ENCODE data around the gene HOXA1. TPM values are rescaled to one million over a fixed set of nuclear protein-coding genes. Genes with fewer than 3 reads are reported as not detected.

The HOXA1 gene
- total and polyA plus RNA-seq, 2 experiments from 2014 or later = 0.07 to 0.42 TPM

DNA sequence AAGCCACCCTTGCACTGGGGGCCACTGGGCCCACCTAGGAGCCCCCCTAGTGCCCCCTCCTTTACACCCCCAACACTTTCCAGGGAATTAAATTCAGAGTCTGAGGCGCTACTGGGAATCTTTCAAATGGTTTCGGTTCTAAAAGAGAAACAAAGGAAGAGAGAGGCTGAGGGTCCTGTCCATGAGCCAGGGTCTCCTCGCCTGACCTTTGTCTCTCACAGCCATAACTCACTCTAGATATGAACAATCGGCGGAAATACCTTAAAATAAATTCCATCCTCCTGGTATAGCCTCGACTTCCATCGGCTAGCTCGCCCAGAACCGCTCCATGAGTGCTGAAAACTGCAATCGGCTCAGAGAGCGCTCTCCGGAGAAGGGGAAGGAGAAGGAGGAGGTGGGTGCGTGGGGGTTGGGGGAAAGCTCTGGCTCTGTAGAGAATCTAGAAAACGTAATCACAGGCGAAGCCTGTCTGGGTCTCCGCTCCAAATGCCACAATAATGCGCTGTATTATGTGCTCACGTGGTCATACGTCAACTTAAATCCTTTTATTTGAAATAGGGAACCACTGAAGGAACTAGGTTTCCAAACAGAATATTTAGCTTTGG is 22.2 kb upstream of the HOXA1 start:
- TF ChIP-seq, protein P1, sequence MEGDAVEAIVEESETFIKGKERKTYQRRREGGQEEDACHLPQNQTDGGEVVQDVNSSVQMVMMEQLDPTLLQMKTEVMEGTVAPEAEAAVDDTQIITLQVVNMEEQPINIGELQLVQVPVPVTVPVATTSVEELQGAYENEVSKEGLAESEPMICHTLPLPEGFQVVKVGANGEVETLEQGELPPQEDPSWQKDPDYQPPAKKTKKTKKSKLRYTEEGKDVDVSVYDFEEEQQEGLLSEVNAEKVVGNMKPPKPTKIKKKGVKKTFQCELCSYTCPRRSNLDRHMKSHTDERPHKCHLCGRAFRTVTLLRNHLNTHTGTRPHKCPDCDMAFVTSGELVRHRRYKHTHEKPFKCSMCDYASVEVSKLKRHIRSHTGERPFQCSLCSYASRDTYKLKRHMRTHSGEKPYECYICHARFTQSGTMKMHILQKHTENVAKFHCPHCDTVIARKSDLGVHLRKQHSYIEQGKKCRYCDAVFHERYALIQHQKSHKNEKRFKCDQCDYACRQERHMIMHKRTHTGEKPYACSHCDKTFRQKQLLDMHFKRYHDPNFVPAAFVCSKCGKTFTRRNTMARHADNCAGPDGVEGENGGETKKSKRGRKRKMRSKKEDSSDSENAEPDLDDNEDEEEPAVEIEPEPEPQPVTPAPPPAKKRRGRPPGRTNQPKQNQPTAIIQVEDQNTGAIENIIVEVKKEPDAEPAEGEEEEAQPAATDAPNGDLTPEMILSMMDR (IDR thresholded peaks at IDR 0.05; ENCODE audit: low read depth, low read length) = no peak
- H3K9me3 ChIP-seq (ENCODE audit: low read depth) = no peaks in the 10 kb centered on the region
- peaks cover 100% of the 10 kb centered on the region for H3K27me3 ChIP-seq
- H3K36me3 ChIP-seq = no peaks in the 10 kb centered on the region
- no peak overlapping the region for H3K4me3 ChIP-seq
- H3K27ac ChIP-seq = no peak overlapping the region
- H3K4me1 ChIP-seq (ENCODE audit: low read depth) = peaks cover 7% of the 10 kb centered on the region
- DNase-seq (ENCODE audit: low read depth in 1 of 2, low spot score in 1 of 2) = no peak

DNA sequence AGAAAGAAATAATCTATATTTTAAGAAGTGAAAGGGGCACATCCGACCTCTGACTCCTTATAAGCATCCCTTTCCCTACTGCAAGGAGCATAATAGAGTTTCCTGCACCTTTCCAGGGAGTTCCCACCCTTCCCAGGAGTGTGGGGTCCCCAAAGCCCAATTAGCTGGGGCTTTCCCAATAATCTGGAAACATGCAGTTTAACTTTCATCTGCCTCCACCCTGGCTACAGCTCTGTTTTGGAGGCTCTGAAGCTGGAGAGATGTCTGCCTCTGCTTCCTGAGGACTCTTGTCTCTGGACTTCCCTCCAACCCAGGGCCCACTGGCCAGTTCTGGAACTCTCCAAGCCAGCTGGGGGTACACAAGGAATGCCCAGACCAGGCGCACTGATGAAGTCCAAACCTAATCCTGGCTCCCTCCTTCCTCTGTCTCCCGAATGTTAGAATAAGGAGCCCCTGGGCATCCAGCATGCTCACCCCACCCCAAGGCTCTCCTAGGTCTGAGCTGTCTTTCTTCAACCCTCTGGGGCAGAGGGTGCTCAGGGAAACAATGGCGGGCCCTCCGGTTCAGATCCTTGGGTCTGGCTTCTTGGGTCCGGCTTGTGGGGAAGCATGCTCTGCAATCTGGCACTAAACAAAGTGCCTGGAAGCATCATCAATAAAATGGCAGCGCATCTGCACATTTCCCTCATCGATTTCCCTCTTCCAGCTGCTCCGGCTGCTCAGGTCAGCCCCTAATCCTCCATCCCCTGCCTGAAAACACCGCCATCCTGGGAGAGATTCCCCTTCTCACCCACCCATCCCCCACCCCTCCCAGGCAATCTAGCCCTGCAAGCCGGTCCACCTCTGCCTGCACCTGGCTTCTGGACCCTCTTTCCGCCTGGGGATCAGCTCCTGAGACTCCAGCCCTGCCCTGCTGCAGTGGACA is 21.4 kb upstream of the HOXA1 start:
- peaks cover 100% of the 10 kb centered on the region for H3K27me3 ChIP-seq
- DNase-seq (ENCODE audit: low read depth in 1 of 2, low spot score in 1 of 2) = no peak
- H3K27ac ChIP-seq = no peak overlapping the region
- no peaks in the 10 kb centered on the region for H3K36me3 ChIP-seq
- no peaks in the 10 kb centered on the region for H3K9me3 ChIP-seq (ENCODE audit: low read depth)
- H3K4me1 ChIP-seq (ENCODE audit: low read depth) = peaks cover 7% of the 10 kb centered on the region
- H3K4me3 ChIP-seq = no peak overlapping the region
- TF ChIP-seq, protein P1 (IDR thresholded peaks at IDR 0.05; ENCODE audit: low read depth, low read length) = no peak

DNA sequence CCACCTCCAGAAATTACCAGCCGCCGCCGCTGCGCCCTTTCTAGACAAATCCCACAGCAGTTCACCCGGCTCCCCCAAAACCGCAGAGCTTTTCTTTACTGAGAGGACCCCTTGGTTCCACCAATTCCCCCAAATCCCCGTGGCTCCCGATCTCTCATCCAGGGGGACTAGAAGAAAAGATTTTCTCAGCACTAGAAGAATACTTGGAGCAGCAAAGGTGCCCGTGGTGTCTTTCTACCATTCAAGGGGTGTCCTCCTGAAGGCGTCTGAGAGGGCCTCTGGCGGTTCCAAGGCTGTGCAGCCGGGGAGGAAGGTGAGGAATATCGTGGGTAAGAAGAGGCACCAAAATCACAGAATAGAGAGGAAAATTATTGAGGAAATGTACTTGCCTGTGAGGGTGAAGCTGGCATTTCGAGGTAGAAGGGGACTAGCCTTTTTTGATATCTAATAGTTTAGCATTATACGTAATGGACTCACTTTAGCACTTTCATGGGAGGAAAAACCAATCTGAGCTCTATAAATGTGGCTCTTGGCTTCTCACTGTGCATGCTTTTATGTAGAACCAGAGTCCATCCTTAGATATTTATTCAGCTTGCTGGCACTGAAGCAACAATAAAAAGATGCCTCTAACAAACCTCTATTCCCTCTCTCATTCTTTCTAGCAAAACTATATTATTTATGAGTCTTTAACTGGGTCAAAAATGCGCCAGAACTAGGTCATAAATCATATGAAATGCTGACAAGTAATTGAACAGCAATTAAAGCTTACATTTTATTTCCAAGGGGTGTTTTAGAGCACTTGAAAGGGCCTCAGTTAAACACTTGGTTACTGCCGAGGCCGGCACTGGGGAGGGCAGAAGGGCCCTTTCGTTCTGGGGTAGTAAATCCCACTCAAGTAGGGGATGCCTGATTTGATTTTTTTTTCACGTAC is 20.5 kb upstream of the HOXA1 start:
- no peaks in the 10 kb centered on the region for H3K9me3 ChIP-seq (ENCODE audit: low read depth)
- H3K4me1 ChIP-seq (ENCODE audit: low read depth) = peaks cover 7% of the 10 kb centered on the region
- H3K27me3 ChIP-seq = peaks cover 100% of the 10 kb centered on the region
- H3K27ac ChIP-seq = no peak overlapping the region
- DNase-seq (ENCODE audit: low read depth in 1 of 2, low spot score in 1 of 2) = no peak
- no peaks in the 10 kb centered on the region for H3K36me3 ChIP-seq
- TF ChIP-seq, protein P1 (IDR thresholded peaks at IDR 0.05; ENCODE audit: low read depth, low read length) = no peak
- H3K4me3 ChIP-seq = no peak overlapping the region

DNA sequence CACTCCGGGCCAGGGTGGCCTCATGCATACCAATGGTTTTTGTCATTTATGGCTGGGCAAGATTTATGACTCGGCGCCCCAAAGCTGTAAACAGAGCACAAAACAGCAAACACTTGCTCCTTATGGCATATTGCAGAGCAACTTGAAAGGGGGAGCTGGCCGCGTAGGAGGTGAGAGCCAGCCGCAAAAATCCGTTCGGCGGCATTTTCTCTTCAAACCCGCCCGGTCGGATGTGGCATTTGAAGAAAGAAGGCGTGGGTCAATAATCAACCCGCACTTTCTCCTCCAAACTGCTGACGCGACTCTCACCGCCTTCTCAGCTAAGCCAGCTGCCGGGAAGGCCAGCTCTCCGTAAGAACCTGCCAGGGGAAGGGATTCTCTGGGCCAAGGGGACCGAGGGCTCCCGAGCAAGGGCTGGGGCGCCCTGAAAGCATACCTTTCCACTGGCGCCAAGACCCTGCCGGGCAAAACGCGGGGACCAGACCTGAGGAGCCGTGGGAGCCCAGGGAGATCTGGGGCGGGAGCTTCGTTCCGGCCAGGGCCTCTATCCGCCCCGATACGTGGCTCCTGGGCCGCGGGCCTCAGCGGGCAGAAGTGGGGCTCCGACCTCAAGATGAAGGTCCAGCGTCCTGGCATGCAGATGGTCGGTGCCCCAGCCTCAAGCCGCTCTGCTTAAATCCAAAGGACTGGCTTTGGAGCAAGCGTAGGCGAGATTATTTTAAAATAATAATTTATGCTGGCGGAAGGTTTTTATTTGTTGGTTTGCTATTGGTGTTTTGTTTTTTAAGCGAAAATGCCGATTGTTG is 19.6 kb upstream of the HOXA1 start:
- Histone ChIP-seq H3K36me3 (no peaks in the 10 kb centered on the region), H3K9me3 (ENCODE audit: low read depth) (no peaks in the 10 kb centered on the region), H3K4me3 (peak overlapping the region; percentile 5), H3K27me3 (peaks cover 100% of the 10 kb centered on the region), H3K4me1 (ENCODE audit: low read depth) (peaks cover 11% of the 10 kb centered on the region), H3K27ac (no peak overlapping the region)
- DNase-seq (ENCODE audit: low read depth in 1 of 2, low spot score in 1 of 2) = no peak
- TF ChIP-seq, protein P1 (IDR thresholded peaks at IDR 0.05; ENCODE audit: low read depth, low read length) = no peak

DNA sequence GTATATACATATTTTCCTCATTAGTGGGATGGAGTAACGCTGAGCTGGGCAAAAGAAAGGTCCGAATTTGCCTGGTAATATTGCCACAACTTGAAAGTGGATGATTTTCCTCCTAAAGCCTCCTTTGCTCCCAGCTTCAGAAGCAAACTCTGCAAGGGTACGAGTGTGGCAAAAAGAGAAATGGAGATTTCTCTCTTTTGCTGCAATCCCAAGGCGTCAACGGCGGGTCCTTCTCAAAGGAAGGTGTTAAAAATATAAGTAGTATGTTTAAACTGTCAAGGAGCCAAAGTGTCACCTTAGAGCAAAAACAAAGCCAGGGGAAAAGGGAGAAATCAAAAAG is 19.1 kb upstream of the HOXA1 start:
- no peak overlapping the region for H3K4me3 ChIP-seq
- no peak overlapping the region for H3K27ac ChIP-seq
- peaks cover 100% of the 10 kb centered on the region for H3K27me3 ChIP-seq
- TF ChIP-seq, protein P1 (IDR thresholded peaks at IDR 0.05; ENCODE audit: low read depth, low read length) = no peak
- H3K9me3 ChIP-seq (ENCODE audit: low read depth) = no peaks in the 10 kb centered on the region
- peaks cover 11% of the 10 kb centered on the region for H3K4me1 ChIP-seq (ENCODE audit: low read depth)
- no peaks in the 10 kb centered on the region for H3K36me3 ChIP-seq
- no peak for DNase-seq (ENCODE audit: low read depth in 1 of 2, low spot score in 1 of 2)

Data from cardiac muscle cell (in vitro differentiated cells and primary cell).